Stimulated activated CD4-positive, alpha-beta T cell treated with anti-CD3 and anti-CD28 coated beads, Interleukin-12 subunit alpha, Interleukin-12 subunit beta, amount 100 ng/mL, for 24 hours (primary cell): ENCODE data around the gene SLC9A9.
"Not testable (repeated sequence)": the region's sequence is repeated elsewhere in the genome, so short reads cannot be mapped to it uniquely, and the experiment has no call there.

Experiments
- DNase-seq, 2 experiments: peaks; one replicate each; pipeline ENCODE4 v3.0.0-alpha.2; 2020; ENCODE audit warnings: low read depth in 2 of 2

The SLC9A9 gene

GRCh38 chr3:143552851-143553250, 295.4 kb downstream of the SLC9A9 start:
- DNase-seq = no peak

- DNase-seq = no peak
Measured at GRCh38 chr3:143551761-143552160, 296.5 kb downstream of the SLC9A9 start.

GRCh38 chr3:143548861-143549497, 299.3 kb downstream of the SLC9A9 start:
- DNase-seq = no peak

GRCh38 chr3:143548393-143548792, 299.9 kb downstream of the SLC9A9 start:
- DNase-seq = no peak

GRCh38 chr3:143538577-143538981, 309.7 kb downstream of the SLC9A9 start:
- DNase-seq = no peak

GRCh38 chr3:143538061-143538460, 310.2 kb downstream of the SLC9A9 start:
- no peak for DNase-seq

GRCh38 chr3:143536817-143537535, 311.3 kb downstream of the SLC9A9 start:
- no peak for DNase-seq

- DNase-seq = no peak
Measured at GRCh38 chr3:143535994-143536784, 312.1 kb downstream of the SLC9A9 start.

- DNase-seq = no peak
Measured at GRCh38 chr3:143533391-143533790, 314.9 kb downstream of the SLC9A9 start.

- DNase-seq = no peak
Measured at GRCh38 chr3:143532091-143532490, 316.2 kb downstream of the SLC9A9 start.

- no peak for DNase-seq
Measured at GRCh38 chr3:143531101-143531500, 317.2 kb downstream of the SLC9A9 start.

GRCh38 chr3:143529798-143530197, 318.5 kb downstream of the SLC9A9 start:
- DNase-seq = no peak

GRCh38 chr3:143529018-143529478, 319.2 kb downstream of the SLC9A9 start:
- DNase-seq = no peak

- no peak for DNase-seq
Measured at GRCh38 chr3:143526011-143526545, 322.2 kb downstream of the SLC9A9 start.

GRCh38 chr3:143525408-143525807, 322.9 kb downstream of the SLC9A9 start:
- DNase-seq = no peak

GRCh38 chr3:143521803-143522202, 326.5 kb downstream of the SLC9A9 start:
- no peak for DNase-seq

- not testable (repeated sequence) for DNase-seq
Measured at GRCh38 chr3:143517131-143517530, 331.1 kb downstream of the SLC9A9 start.

- DNase-seq = no peak
Measured at GRCh38 chr3:143514874-143515273, 333.4 kb downstream of the SLC9A9 start.

- no peak for DNase-seq
Measured at GRCh38 chr3:143514109-143514508, 334.2 kb downstream of the SLC9A9 start.

- DNase-seq = no peak
Measured at GRCh38 chr3:143511174-143511879, 336.9 kb downstream of the SLC9A9 start.

GRCh38 chr3:143510601-143511000, 337.7 kb downstream of the SLC9A9 start:
- no peak for DNase-seq
